GM18498 (cell line): ENCODE results near the gene BAG1.

ENCODE experiments used
- ATAC-seq: cut with Tn5 transposase; IDR thresholded peaks from one replicate; pipeline ENCODE4 v1.9.1; 2021; ENCODE audit warnings: mild to moderate bottlenecking, moderate library complexity; ENCODE audit not compliant: unreplicated experiment

Gene BAG1

GRCh38 chr9:33245341-33245740 lies 19.2 kb downstream of the BAG1 start:
- no peak for ATAC-seq

DNA sequence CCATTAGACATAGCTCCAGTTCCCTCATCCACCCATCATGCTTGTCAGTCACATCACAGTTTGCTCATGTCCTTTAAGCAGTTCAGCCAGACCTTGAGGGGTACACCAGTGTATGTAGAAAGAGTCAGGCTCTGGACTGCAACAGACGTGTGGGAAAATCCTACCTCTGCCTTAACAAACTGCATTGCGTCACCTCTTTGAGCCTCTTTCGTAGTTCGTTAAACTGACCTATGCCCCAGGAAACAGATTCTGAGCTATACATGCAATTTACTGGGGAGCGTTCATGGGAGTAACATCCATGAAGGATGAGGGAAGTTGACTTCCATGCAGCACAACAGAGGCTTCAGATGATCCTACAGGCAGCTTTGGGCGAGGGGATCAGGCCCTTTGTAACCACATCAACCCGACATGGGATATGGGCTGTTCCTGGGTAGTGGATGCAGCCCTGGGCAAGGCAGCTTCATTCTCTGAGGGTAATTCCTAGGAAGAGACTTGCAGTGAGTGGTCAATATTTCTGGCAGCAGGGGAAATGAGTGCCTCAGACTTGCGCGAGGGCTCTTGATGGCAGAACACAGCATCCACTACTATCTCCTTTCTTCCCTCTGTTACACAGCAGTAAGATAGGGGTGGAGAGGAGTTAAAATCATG lies 20.2 kb downstream of the BAG1 start:
- no peak for ATAC-seq

GRCh38 chr9:33242609-33243134 lies 21.8 kb downstream of the BAG1 start:
- ATAC-seq, result no peak

DNA sequence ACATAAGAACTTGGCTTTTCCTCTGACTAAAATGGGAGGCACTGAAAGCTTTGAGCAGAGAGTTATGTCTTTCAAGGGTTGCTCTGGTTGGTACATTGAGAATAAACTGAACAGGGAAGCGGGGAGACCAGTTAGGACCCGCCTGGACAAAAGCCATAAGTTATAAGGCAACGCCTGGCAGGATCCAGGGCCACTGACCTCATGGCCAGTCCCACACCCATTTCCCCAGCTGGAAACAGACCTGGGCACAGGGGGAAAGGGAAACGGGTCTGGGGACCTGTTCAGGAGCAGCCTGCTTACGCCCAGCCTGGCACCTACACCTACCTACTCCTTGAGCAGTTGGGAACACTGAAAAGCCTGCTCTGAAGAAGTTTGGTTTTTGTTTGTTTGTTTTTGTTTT lies 23.2 kb downstream of the BAG1 start:
- no peak for ATAC-seq

DNA sequence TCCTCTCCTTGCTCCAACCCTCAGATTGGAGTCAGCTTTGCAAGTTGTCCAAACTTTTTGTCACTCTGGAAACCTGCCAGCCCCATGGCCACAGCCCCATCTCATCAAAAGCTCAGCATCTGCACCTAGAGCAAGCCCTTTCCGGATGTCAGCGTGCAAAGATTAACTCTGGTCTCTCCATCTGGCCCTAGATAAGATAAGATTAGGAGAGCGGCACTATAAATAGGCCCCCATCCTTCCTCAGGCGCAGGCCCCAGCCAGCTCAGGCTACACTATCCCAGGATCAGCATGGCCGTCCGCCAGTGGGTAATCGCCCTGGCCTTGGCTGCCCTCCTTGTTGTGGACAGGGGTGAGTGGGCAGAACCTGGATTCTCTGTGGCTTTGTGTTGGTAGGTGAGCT lies 24.6 kb downstream of the BAG1 start, which contains the start of gene SPINK4:
Gene SPINK4, plus strand, starts transcription at position 247 of the 400 bp plus-strand sequence. Its CDS starts 42 bp downstream, at position 289.
- no peak for ATAC-seq

DNA sequence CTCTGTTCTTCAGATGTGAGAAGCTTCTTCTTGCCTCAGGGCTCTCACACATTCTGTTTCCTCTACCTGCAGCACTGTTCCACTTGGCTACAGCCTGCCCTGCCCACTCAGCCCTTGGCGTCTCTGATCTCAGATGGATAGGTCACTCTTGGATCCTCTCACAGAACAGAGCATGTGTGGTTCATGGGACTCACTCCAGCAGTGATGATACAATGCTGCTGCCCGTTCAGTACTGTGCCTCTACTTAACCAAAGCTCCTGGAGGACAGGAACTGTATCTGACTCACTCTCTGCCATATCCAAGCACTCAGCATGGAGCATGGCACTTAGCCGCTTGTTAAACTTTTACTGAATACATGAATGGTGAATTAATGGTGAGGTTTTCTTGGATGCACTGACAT lies 27.9 kb downstream of the BAG1 start:
- ATAC-seq, result no peak

GRCh38 chr9:33234511-33235467 lies 29.7 kb downstream of the BAG1 start:
- ATAC-seq, result no peak

DNA sequence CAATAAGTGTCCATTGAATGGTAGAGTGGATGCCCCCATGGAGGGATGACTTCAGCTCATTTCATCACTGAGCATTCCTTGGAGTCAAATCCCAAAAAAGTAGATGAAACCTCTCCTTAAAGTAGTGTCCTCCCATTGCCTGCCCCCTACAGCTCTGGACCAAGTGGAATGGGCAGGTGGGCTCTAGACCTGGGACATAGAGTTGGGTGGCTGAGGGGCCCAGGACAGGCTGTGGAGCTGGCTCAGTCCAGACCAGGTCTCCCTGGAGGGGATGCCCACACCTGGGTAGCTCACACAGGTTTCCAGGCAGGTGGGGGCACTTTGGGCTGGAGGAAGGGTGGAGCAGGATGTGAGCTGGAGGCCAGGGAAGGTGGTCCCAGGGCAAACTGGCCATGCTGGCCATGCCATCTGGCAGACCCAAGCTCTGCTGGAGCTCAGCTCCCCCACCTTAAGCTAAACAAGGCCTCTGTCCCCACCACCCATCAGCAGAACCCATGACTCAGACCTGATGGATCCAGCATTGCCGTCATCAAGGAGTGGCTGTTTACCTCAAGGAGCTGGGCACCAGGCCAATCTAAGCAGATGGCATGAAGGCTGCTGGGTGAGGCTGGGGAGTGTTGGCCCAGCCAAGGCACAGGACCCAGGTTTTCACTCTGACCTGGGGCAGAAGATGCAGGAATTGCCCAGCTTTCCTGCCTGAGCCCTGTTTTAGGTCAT lies 30.7 kb downstream of the BAG1 start:
- no peak for ATAC-seq

DNA sequence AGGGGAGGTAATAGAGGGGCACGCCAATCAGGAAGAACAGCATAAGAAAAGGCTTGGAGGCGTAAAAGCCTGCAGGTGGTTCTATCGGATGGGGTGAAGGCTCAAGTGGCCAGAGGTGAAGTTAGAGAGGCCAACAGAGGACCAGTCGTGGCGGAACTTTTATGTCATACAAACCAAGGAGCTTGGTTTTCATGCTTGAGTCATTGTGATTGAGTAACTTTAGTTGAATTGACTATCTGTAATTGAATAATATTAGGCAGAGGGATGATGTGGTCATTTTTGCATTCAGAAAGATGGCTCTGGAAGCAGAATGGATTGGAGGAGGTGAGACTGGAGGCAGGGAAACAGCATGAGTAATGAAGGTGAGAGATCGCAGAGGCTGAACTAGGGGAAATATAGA lies 31.7 kb downstream of the BAG1 start:
- ATAC-seq, result no peak

GRCh38 chr9:33231623-33231942 lies 32.9 kb downstream of the BAG1 start:
- no peak for ATAC-seq

- ATAC-seq, result no peak
These were observed 33.5 kb downstream of the BAG1 start for GRCh38 chr9:33230756-33231622.

- no peak for ATAC-seq
These were observed 35.0 kb downstream of the BAG1 start for GRCh38 chr9:33229359-33230114.

DNA sequence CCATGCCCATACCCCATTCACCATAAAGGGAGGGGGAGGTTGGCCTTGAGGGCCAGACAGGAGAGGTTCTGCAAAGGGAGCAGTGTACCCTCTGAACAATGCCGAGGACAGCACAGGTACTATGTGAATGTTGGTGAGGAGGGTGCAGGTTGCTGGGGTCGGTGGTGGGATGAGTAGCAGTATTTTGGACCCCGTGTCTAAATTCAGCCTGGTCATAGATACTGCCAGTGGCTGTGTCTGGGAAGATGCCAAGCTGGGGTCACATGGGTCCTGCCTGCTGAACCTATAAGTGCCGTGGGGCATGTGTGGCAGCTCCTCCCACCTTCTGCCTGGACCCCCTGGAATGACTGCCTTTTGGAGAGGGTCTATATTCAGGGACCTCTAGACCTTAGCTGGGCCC lies 35.9 kb downstream of the BAG1 start:
- no peak for ATAC-seq

GRCh38 chr9:33227741-33228140 lies 36.8 kb downstream of the BAG1 start:
- no peak for ATAC-seq

DNA sequence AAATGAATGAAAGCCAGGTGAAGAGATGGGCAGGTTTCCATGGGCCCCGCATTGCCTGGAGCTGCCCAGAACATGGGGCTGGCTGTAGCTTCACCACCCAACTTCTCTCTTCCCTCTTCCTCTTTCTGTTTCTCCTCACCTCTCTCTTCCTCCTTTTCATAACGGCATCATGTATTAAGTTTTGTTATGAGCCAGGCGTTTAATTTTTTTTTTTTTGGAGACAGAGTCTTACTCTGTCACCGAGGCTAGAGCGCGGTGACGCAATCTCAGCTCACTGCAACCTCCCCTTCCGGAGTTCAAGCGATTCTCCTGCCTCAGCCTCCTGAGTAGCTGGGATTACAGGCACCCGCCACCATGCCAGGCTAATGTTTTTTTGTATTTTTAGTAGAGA lies 37.5 kb downstream of the BAG1 start:
- peak; percentile 76 for ATAC-seq

- no peak for ATAC-seq
These were observed 39.0 kb downstream of the BAG1 start for GRCh38 chr9:33225319-33226147.

DNA sequence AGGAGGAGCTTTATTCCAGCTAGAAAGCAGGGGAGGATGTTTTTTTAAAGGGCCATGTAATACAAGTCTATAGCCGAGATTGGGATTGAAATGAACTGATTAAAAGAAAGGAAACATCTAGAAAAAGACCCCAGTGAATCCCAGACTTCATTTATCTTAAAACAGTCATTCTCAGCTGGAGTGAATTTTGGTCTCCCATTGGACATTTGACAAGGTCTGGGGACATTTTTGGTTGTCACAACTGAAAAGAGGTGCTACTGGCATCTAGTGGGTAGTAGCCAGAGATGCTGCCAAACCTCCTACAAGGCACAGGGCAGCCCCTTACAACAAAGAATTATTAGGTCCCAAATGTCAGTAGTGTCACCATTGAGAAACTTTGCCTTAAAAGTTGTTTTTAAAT lies 40.8 kb downstream of the BAG1 start:
- ATAC-seq, result no peak

GRCh38 chr9:33222031-33222430 lies 42.5 kb downstream of the BAG1 start:
- no peak for ATAC-seq

DNA sequence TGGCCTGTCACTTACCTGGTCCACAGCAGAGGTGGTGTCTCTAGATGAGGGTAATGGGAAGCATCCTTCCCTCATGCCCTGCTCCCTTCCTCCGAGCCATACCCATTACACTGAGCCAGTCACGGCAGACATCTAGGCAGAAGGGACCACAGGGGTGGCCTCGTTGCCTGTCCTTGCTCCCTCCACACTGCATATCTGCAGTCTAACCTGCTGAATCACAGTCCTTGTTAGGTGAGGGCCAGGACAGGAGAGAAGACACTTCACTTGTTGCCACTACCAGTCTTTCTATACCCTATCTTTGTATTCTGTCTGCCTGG lies 43.0 kb downstream of the BAG1 start:
- no peak for ATAC-seq
